Natural killer cell (primary cell): ENCODE measurements around the gene DIAPH1. TPM values are rescaled to one million over a fixed set of nuclear protein-coding genes. Genes with fewer than 3 reads are reported as not detected.

Experiments
- ATAC-seq, 3 donors: fragments of 150-1000 bp in 2 of 3; fragments of 200-7000 bp in 1 of 3; cut with Tn5 transposase; 1 replicate in 1 of 3; 2 replicates in 2 of 3; pipeline ENCODE4 v1.10.0; 2021; ENCODE audit warnings: mild to moderate bottlenecking in 2 of 3, moderate library complexity in 2 of 3
- DNase-seq, 2 donors: peaks; one replicate each; pipeline versions ENCODE4 v3.0.0 to v3.0.0-alpha.2; 2013 to 2021; ENCODE audit warnings: mixed read lengths in 1 of 2
- H3K27ac ChIP-seq: one replicate; pipeline ENCODE4 v1.5.1; 2013; ENCODE audit warnings: mild to moderate bottlenecking, low read length
- H3K27me3 ChIP-seq: one replicate; pipeline ENCODE4 v1.6.1; 2013; ENCODE audit warnings: low read length; ENCODE audit not compliant: control insufficient read depth, insufficient read depth
- H3K36me3 ChIP-seq: one replicate; pipeline ENCODE4 v1.6.1; 2013; ENCODE audit warnings: low read length; ENCODE audit not compliant: control insufficient read depth, insufficient read depth
- H3K4me1 ChIP-seq: one replicate; pipeline ENCODE4 v1.6.1; 2013; ENCODE audit warnings: low read length; ENCODE audit not compliant: control insufficient read depth, insufficient read depth
- H3K4me3 ChIP-seq: one replicate; pipeline ENCODE4 v1.5.1; 2013; ENCODE audit warnings: low read length
- H3K9me3 ChIP-seq: one replicate; pipeline ENCODE4 v1.6.1; 2013; ENCODE audit warnings: low read length; ENCODE audit not compliant: control insufficient read depth, insufficient read depth
- H3K27ac Mint-ChIP-seq, 2 donors: one replicate each; pipeline ENCODE4 v1.8.0; 2022; ENCODE audit warnings: mild to moderate bottlenecking in 2 of 2, mixed read lengths in 2 of 2, moderate library complexity in 1 of 2
- H3K27me3 Mint-ChIP-seq, 2 donors: one replicate each; pipeline ENCODE4 v1.8.0; 2022; ENCODE audit warnings: low read depth in 2 of 2, mixed read lengths in 2 of 2
- H3K36me3 Mint-ChIP-seq: one replicate; pipeline ENCODE4 v1.8.0; 2022; ENCODE audit warnings: mixed read lengths
- H3K4me1 Mint-ChIP-seq, 2 donors: one replicate each; pipeline ENCODE4 v1.8.0; 2022; ENCODE audit warnings: mixed read lengths in 2 of 2
- H3K4me3 Mint-ChIP-seq: one replicate; pipeline ENCODE4 v1.8.0; 2022; ENCODE audit warnings: mild to moderate bottlenecking, moderate library complexity, mixed read lengths
- H3K9me3 Mint-ChIP-seq, 2 donors: one replicate each; pipeline ENCODE4 v1.8.0; 2022; ENCODE audit warnings: mixed read lengths in 2 of 2
- WGBS: methylation state at CpG from one replicate; pipeline ENCODE4 v1.1.7; 2013; ENCODE audit warnings: missing lambda C conversion rate; ENCODE audit not compliant: insufficient coverage; 5-methylcytosine and 5-hydroxymethylcytosine counted together
- intact Hi-C: fragments of 100-400 bp; cut with micrococcal nuclease; formaldehyde crosslinking; loops from one replicate; pipeline ENCODE4 v1.14.2; 2022
- total RNA-seq, 4 donors: library from RNA; stranded (reverse); fragments of 120-200 nt in 1 of 4; gene quantifications; one replicate each; pipeline versions ENCODE4 v1.2.3 to v1.2.4, GENCODE V29; 2013 to 2022
- TF ChIP-seq, protein P1 (sequence below): fragments of 200-600 bp; IDR thresholded peaks from one replicate; pipeline ENCODE4 v1.8.0; 2022; ENCODE audit warnings: antibody characterized with exemption

The DIAPH1 gene
- total RNA-seq, 3 donors from 2014 or later (not counting 1 experiment from before 2014, with no cell fraction given): 410 to 456 (median 419) TPM

- Mint-ChIP-seq H3K4me3 (peak overlapping the region; percentile 81), H3K9me3 (no peaks in the 10 kb centered on the region), H3K27me3 (no peaks in the 10 kb centered on the region), H3K27ac (peak overlapping the region; percentile 95 to 96), H3K4me1 (peaks cover 90 to 91% of the 10 kb centered on the region in 2 donors), H3K36me3 (no peaks in the 10 kb centered on the region)
- DNase-seq: no peak
- Histone ChIP-seq H3K27ac (peak overlapping the region; percentile 90), H3K4me3 (no peak overlapping the region), H3K4me1 (peaks cover 42% of the 10 kb centered on the region), H3K27me3 (no peaks in the 10 kb centered on the region), H3K9me3 (no peaks in the 10 kb centered on the region), H3K36me3 (peaks cover 6% of the 10 kb centered on the region)
- intact Hi-C loops: no loop called here
- ATAC-seq: no peak
- 74% methylated on average over 3 of the region's 3 CpGs for WGBS
- TF ChIP-seq, protein P1, sequence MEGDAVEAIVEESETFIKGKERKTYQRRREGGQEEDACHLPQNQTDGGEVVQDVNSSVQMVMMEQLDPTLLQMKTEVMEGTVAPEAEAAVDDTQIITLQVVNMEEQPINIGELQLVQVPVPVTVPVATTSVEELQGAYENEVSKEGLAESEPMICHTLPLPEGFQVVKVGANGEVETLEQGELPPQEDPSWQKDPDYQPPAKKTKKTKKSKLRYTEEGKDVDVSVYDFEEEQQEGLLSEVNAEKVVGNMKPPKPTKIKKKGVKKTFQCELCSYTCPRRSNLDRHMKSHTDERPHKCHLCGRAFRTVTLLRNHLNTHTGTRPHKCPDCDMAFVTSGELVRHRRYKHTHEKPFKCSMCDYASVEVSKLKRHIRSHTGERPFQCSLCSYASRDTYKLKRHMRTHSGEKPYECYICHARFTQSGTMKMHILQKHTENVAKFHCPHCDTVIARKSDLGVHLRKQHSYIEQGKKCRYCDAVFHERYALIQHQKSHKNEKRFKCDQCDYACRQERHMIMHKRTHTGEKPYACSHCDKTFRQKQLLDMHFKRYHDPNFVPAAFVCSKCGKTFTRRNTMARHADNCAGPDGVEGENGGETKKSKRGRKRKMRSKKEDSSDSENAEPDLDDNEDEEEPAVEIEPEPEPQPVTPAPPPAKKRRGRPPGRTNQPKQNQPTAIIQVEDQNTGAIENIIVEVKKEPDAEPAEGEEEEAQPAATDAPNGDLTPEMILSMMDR: no peak
Observed at GRCh38 chr5:141609044-141609443, 9.8 kb downstream of the DIAPH1 start.

DNA sequence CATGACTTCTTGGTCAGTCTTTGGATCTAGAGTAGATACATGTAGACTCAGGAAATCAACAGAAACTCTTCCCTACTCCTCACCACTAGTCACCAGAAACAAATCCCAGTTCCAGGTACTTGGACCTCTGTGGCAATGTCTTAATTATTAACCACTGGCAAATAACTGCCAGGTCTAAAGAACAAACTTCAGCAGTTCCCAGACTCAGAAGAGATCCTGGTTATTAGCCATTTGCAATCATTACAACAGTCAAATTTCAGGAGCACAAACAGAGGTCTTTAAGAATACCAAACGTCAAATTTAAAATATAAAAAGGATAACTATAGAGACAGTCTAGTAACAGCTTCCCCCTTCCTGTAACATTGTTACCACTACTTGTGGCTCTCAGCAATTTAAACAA is 10.2 kb downstream of the DIAPH1 start:
- WGBS: no CpG with 5 or more reads among the region's 1 CpG
- peak overlapping the region; percentile 95 to 96 for H3K27ac Mint-ChIP-seq
- peaks cover 6% of the 10 kb centered on the region for H3K36me3 ChIP-seq
- ATAC-seq (no peak), DNase-seq (no peak)
- H3K4me3 Mint-ChIP-seq: peak overlapping the region; percentile 81
- H3K9me3 ChIP-seq: no peaks in the 10 kb centered on the region
- intact Hi-C loops: no loop called here
- H3K27me3 Mint-ChIP-seq: no peaks in the 10 kb centered on the region
- no peaks in the 10 kb centered on the region for H3K27me3 ChIP-seq
- peak overlapping the region; percentile 90 for H3K27ac ChIP-seq
- H3K9me3 Mint-ChIP-seq: no peaks in the 10 kb centered on the region
- TF ChIP-seq, protein P1: no peak
- no peaks in the 10 kb centered on the region for H3K36me3 Mint-ChIP-seq
- H3K4me1 ChIP-seq: peaks cover 43% of the 10 kb centered on the region
- no peak overlapping the region for H3K4me3 ChIP-seq
- peaks cover 90 to 91% of the 10 kb centered on the region in 2 donors for H3K4me1 Mint-ChIP-seq

DNA sequence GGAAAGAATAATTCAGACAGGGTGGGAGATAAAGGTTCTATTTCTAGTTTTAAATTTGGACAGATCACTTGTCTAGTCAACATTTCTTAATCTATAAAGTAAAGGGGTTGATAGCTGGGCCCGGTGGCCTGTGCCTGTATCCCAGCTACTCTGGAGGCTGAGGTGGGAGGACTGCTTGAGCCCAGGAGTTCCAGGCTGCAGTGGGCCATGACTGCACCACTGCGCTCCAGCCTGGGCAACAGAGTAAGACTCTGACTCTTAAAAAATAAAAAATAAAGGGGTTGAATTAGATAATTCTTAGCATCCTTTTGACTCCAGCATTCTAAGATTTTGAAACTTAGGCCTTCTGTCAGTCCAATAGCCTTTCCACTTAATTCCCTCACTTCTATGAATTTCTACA is 10.8 kb downstream of the DIAPH1 start:
- ATAC-seq (no peak), DNase-seq (no peak)
- Histone ChIP-seq H3K27ac (peak overlapping the region; percentile 90), H3K4me3 (no peak overlapping the region), H3K9me3 (no peaks in the 10 kb centered on the region), H3K36me3 (peaks cover 6% of the 10 kb centered on the region), H3K27me3 (no peaks in the 10 kb centered on the region), H3K4me1 (peaks cover 48% of the 10 kb centered on the region)
- Mint-ChIP-seq H3K36me3 (no peaks in the 10 kb centered on the region), H3K27me3 (no peaks in the 10 kb centered on the region), H3K27ac (peak overlapping the region; percentile 95 to 96), H3K4me1 (peaks cover 86 to 91% of the 10 kb centered on the region in 2 donors), H3K9me3 (no peaks in the 10 kb centered on the region), H3K4me3 (peak overlapping the region; percentile 81)
- TF ChIP-seq, protein P1: no peak
- WGBS: 86% methylated on average over 2 of the region's 2 CpGs
- intact Hi-C loops: no loop called here
